HAP-1 (cell line): Measurements from ENCODE around the gene PMPCA.

Source experiments
- DNase-seq, 2 experiments: peaks; one replicate each; pipeline ENCODE4 v3.0.0-alpha.2; 2016 to 2020; ENCODE audit warnings: low spot score in 2 of 2
- H3K27me3 ChIP-seq: fragments of 250-450 bp; sonication (Bioruptor Pico); 2 replicates; pipeline ENCODE4 v1.5.1; 2020; ENCODE audit warnings: low read depth, mild to moderate bottlenecking, moderate library complexity
- H3K36me3 ChIP-seq: fragments of 250-450 bp; sonication (Bioruptor Pico); replicated peaks from 2 replicates; pipeline ENCODE4 v1.5.1; 2020; ENCODE audit warnings: mild to moderate bottlenecking
- H3K4me1 ChIP-seq: fragments of 250-450 bp; sonication (Bioruptor Pico); 2 replicates; pipeline ENCODE4 v1.5.1; 2020; ENCODE audit warnings: mild to moderate bottlenecking
- H3K4me3 ChIP-seq: fragments of 250-450 bp; sonication (Bioruptor Pico); 2 replicates; pipeline ENCODE4 v1.5.1; 2020; ENCODE audit warnings: mild to moderate bottlenecking, moderate library complexity
- H3K9me3 ChIP-seq: fragments of 250-450 bp; sonication (Bioruptor Pico); 2 replicates; pipeline ENCODE4 v1.5.1; 2020; ENCODE audit warnings: mild to moderate bottlenecking, moderate library complexity
- in situ Hi-C: fragments of 300-500 bp; cut with MboI; formaldehyde crosslinking; loops from 3 replicates; pipeline ENCODE4 v1.14.3; 2020; ENCODE audit warnings: low sequenced_read_pairs, inconsistent platforms, mixed read lengths

The PMPCA gene

DNA sequence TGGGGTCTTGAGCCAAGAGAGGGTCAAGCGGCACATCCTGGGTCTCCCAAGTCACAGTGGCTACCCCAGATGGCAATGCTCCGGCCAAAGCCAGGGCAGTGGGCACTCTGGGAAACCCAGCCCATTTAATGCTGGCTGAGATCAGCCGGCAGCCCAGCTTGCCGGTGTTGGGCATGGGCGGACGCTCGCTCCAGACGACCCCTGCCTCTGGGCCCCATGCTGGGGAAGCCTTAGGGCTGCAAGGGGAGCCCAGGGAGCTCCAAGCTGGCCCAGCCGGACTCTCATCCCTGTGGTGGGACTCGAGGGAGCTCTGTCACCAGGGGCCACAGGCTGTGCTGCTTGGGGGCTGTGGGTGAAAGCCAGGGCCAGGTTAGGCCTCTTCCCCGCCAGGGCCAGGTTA is 31.1 kb upstream of the PMPCA start:
- in situ Hi-C loops = no loop called here
- Histone ChIP-seq H3K9me3 (no peaks in the 10 kb centered on the region), H3K36me3 (peaks cover 78% of the 10 kb centered on the region), H3K4me3 (no peak overlapping the region), H3K27me3 (no peaks in the 10 kb centered on the region), H3K4me1 (no peaks in the 10 kb centered on the region)
- no peak for DNase-seq

DNA sequence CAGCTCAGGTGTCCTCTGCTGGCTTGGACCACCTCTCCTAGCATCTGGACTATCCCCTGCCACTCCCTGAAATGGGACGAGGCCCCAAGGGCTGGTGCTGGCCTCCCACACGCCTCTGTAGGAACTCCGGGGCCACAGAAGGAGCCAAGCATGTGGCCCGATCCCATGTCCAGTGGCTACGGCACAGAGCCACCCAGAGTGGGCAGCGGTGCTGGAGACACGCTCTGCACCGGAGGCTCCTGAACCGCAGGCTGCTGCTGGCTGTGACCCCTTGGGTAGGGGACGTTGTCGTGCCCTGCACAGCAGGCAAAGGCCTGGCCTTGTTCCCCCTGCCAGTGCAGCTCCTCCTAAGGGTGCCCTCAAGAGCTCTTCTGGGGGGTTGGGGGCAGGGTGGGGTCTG is 30.6 kb upstream of the PMPCA start:
- Histone ChIP-seq H3K27me3 (no peaks in the 10 kb centered on the region), H3K4me3 (no peak overlapping the region), H3K9me3 (no peaks in the 10 kb centered on the region), H3K36me3 (peaks cover 83% of the 10 kb centered on the region), H3K4me1 (no peaks in the 10 kb centered on the region)
- in situ Hi-C loops = no loop called here
- DNase-seq = no peak

DNA sequence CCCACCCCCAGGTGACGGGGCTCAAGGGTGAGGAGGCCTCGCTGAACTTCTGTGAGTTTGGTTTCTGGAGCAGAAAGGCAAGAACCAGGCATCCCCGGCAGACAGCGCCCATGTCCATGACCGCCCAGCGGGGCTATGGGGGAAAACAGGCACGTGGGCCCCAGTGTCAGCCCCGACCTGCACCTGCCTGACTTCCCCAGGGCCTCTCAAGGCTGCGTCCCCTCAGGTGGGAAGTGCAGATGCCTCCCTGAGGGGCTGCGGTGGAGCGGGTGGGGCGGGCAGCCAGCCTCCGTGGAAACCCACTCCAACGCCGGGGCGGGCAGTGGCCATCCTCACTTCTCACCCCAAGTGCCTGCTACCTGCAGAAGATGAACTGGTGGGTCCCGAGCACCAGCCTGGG is 30.1 kb upstream of the PMPCA start:
- DNase-seq = no peak
- Histone ChIP-seq H3K27me3 (no peaks in the 10 kb centered on the region), H3K4me3 (no peak overlapping the region), H3K36me3 (peaks cover 87% of the 10 kb centered on the region), H3K4me1 (no peaks in the 10 kb centered on the region), H3K9me3 (no peaks in the 10 kb centered on the region)
- in situ Hi-C loops = no loop called here

GRCh38 chr9:136381311-136381710 is 29.1 kb upstream of the PMPCA start:
- Histone ChIP-seq H3K4me3 (no peak overlapping the region), H3K9me3 (no peaks in the 10 kb centered on the region), H3K27me3 (no peaks in the 10 kb centered on the region), H3K4me1 (no peaks in the 10 kb centered on the region), H3K36me3 (peaks cover 78% of the 10 kb centered on the region)
- in situ Hi-C loops = no loop called here
- DNase-seq = no peak

DNA sequence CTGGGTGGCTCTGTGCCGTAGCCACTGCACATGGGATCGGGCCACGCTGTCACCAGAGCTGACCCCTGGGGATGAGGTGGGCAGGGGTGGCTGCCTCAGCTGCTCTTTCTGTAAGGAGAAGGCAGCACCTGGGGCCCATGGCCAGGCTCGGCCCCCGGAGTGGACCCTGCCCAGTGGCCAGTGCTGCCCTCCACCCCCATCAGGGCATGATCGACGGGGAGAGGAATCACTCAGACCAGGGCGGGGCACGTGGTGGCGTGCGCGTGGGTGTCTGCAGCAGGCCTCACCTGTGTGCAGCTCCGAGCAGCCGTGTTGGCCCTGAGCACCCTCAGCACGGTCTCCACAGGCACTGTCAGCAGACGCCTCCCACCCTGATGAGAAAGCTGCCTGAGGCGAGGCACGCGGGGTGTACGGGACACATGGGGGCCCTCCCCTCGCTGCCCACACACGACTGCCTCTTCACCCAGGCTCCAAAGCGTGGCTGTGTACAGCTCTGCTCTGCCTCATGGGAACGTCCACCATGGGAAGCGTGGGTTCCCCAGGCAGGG is 28.4 kb upstream of the PMPCA start:
- H3K9me3 ChIP-seq = no peaks in the 10 kb centered on the region
- no peaks in the 10 kb centered on the region for H3K4me1 ChIP-seq
- H3K36me3 ChIP-seq = peaks cover 78% of the 10 kb centered on the region
- no peak overlapping the region for H3K4me3 ChIP-seq
- H3K27me3 ChIP-seq = no peaks in the 10 kb centered on the region
- in situ Hi-C loops = no loop called here
- DNase-seq = no peak

GRCh38 chr9:136383436-136383835 is 27.0 kb upstream of the PMPCA start:
- no peak for DNase-seq
- H3K4me3 ChIP-seq = no peak overlapping the region
- H3K9me3 ChIP-seq = no peaks in the 10 kb centered on the region
- H3K4me1 ChIP-seq = no peaks in the 10 kb centered on the region
- no peaks in the 10 kb centered on the region for H3K27me3 ChIP-seq
- H3K36me3 ChIP-seq = peaks cover 83% of the 10 kb centered on the region
- in situ Hi-C loops = no loop called here

DNA sequence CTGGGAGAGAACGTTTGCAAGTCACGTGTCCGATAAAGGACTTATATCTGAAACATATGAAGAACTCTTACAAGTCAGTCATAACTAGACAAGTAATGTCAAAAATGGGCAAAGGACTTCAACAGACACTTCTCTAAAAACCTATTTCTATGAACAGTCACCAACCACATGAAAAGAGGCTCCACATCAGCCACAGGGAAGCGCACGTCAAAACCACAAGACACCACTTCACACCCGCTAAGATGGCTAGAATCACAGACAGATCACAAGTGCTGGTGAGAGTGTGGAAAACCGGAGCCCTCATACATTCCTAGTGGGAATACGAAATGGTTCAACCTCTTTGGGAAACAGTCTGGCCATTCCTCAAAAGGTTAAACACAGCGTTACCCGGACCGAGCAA is 25.4 kb upstream of the PMPCA start:
- in situ Hi-C loops = no loop called here
- no peak overlapping the region for H3K4me3 ChIP-seq
- H3K36me3 ChIP-seq = peaks cover 84% of the 10 kb centered on the region
- no peaks in the 10 kb centered on the region for H3K9me3 ChIP-seq
- H3K4me1 ChIP-seq = no peaks in the 10 kb centered on the region
- DNase-seq = no peak
- H3K27me3 ChIP-seq = no peaks in the 10 kb centered on the region

- no peak overlapping the region for H3K4me3 ChIP-seq
- H3K27me3 ChIP-seq = no peaks in the 10 kb centered on the region
- peaks cover 81% of the 10 kb centered on the region for H3K36me3 ChIP-seq
- no peak for DNase-seq
- H3K9me3 ChIP-seq = no peaks in the 10 kb centered on the region
- in situ Hi-C loops = no loop called here
- no peaks in the 10 kb centered on the region for H3K4me1 ChIP-seq
Measured at GRCh38 chr9:136386018-136386417, 24.4 kb upstream of the PMPCA start.

GRCh38 chr9:136387217-136387616 is 23.2 kb upstream of the PMPCA start:
- H3K36me3 ChIP-seq = peaks cover 82% of the 10 kb centered on the region

DNA sequence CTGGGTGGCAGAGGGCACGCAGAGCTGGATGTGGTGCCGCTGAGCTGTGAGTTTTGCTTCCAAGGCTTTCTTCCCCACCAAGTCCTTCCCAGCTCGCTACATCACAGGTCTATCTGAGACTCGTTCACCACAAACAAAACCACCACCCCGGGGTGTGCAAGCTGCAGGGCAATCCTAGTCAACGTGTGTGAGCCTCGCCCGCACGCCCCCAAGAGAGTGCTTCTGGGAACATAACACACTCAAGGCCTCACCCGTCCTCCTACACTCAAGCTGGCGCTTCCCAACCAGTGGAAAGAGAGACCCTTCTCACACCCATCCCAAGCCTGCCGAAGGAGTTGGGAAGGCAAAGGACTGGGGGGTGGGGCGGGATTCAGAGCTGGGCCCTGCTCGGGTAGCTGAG is 21.1 kb upstream of the PMPCA start:
- Histone ChIP-seq H3K4me1 (no peaks in the 10 kb centered on the region), H3K9me3 (no peaks in the 10 kb centered on the region), H3K4me3 (no peak overlapping the region), H3K27me3 (no peaks in the 10 kb centered on the region), H3K36me3 (peaks cover 82% of the 10 kb centered on the region)
- no peak for DNase-seq
- in situ Hi-C loops = no loop called here

More at GRCh38 chr9:136387217-136387616, 23.2 kb upstream of the PMPCA start:
- in situ Hi-C loops = no loop called here
- Histone ChIP-seq H3K4me1 (no peaks in the 10 kb centered on the region), H3K9me3 (no peaks in the 10 kb centered on the region), H3K27me3 (no peaks in the 10 kb centered on the region), H3K4me3 (no peak overlapping the region)
- no peak for DNase-seq

DNA sequence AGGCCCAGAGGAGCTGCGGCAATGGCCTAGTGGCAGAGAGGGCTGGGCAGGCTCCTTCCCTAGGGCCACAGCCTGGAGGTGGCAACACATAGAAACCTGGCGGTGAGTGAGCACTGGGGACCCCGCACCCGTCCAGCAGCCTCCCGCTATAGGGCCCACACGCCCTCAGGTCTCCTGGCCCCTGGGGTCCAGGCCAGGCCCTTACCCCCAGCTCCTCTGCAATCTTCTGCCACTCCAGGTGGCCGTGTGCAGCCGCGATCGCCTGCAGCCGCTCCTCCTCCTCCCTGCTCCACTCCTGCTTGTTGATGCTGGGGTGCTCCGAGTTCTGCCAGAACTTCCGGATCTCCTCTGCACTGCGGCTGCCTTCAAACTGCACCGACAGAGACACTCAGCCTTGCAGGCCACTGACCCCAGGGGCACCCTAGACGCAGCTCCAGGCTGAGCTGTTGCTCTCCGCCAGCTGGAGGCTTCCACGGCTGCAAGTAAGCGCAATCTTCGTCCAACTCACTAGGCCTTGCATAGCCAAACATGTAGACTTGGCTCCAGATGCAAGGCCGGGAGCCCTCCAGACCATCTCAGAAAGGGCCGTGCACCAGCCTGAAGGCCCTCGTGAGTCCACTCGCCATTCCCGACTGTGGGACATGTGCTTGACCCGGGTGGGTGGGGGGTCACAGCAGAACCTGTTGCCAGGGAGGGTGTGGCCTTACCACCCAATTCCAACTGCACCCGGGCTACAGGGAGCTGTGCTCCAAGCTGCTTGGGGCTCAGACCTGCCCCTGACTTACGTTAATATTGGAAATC is 18.5 kb upstream of the PMPCA start:
- no peak for DNase-seq
- in situ Hi-C loops = no loop called here
- Histone ChIP-seq H3K9me3 (no peaks in the 10 kb centered on the region), H3K36me3 (peaks cover 93% of the 10 kb centered on the region), H3K4me1 (no peaks in the 10 kb centered on the region), H3K27me3 (no peaks in the 10 kb centered on the region), H3K4me3 (no peak overlapping the region)

- no peak overlapping the region for H3K4me3 ChIP-seq
- in situ Hi-C loops = no loop called here
- no peaks in the 10 kb centered on the region for H3K4me1 ChIP-seq
- no peaks in the 10 kb centered on the region for H3K27me3 ChIP-seq
- no peak for DNase-seq
- H3K9me3 ChIP-seq = no peaks in the 10 kb centered on the region
- H3K36me3 ChIP-seq = peaks cover 89% of the 10 kb centered on the region
Measured at GRCh38 chr9:136392538-136393449, 17.7 kb upstream of the PMPCA start.

DNA sequence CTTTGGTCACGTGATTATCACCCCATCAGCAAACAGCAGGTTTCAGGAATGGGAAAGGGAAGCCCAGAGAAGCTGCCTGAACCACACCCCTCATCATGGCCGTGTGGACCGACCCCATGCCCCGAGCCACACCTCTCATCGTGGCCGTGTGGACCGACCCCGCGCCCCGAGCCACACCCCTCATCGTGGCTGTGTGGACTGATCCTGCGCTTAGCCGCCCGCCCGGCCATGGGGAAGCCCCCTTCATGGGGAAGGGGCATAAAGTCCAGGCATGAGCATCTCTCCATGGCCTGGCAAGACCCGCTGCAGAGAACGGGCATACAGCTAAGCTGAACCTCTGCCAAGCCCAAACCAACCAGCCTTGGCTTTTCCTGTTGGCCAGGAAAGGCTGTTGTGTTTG is 16.9 kb upstream of the PMPCA start:
- Histone ChIP-seq H3K36me3 (peaks cover 90% of the 10 kb centered on the region), H3K4me1 (peaks cover 2% of the 10 kb centered on the region; the same call in 1 of the 2 replicates), H3K4me3 (no peak overlapping the region)

More for the DNA sequence above, 16.9 kb upstream of the PMPCA start:
- no peak for DNase-seq
- H3K27me3 ChIP-seq = no peaks in the 10 kb centered on the region
- no peaks in the 10 kb centered on the region for H3K9me3 ChIP-seq
- in situ Hi-C loops = no loop called here
